MM.1S (cell line): Measurements from ENCODE around the gene ZBTB12.

Source experiments
- CTCF ChIP-seq: fragments of 300-600 bp; sonication (generic); IDR thresholded peaks from 2 replicates; pipeline ENCODE4 v1.5.1; 2016; ENCODE audit warnings: antibody characterized with exemption, low read length, mixed read lengths
- EZH2 ChIP-seq: fragments of 300-600 bp; sonication (generic); optimal IDR thresholded peaks from 2 replicates; pipeline ENCODE3; 2017; ENCODE audit warnings: low read depth, mild to moderate bottlenecking, antibody characterized with exemption, low read length, mixed read lengths
- EZH2phosphoT487 ChIP-seq: fragments of 300-600 bp; sonication (generic); IDR thresholded peaks from 2 replicates; pipeline ENCODE4 v1.6.1; 2018; ENCODE audit warnings: antibody characterized with exemption, low read length

- TF ChIP-seq CTCF (no peak), EZH2phosphoT487 (no peak), EZH2 (no peak)
Observed at GRCh38 chr6:31886541-31886991, 15.3 kb downstream of the ZBTB12 start.
